PC-3 (cell line): ENCODE measurements around the gene SLC2A9. TPM values are rescaled to one million over a fixed set of nuclear protein-coding genes. Genes with fewer than 3 reads are reported as not detected.

Experiments
- ATAC-seq: fragments of 200-7000 bp; cut with Tn5 transposase; 2 replicates; pipeline ENCODE4 v1.9.1; 2020; ENCODE audit warnings: mild to moderate bottlenecking, moderate library complexity
- BruUV-seq: library from RNA; stranded (reverse); fragments of 400-500 nt; replicated peaks from 2 replicates; lab custom pipeline; 2021; lab: Mats Ljungman, UMichigan
- CTCF ChIA-PET: fragments of 300-600 bp; sonication (Branson Sonifier 250); formaldehyde crosslinking; loops from one replicate; lab custom pipeline; 2022; ENCODE audit warnings: antibody characterized with exemption; lab: Charles Lee
- POLR2A ChIA-PET: fragments of 300-600 bp; sonication (Branson Sonifier 250); formaldehyde crosslinking; loops from one replicate; lab custom pipeline; 2022; ENCODE audit warnings: antibody characterized with exemption; ENCODE audit not compliant: unreplicated experiment; lab: Charles Lee
- DNase-seq: peaks from one replicate; pipeline ENCODE4 v3.0.0-alpha.2; 2015
- H2AFZ ChIP-seq: fragments of 300-600 bp; sonication (generic); 2 replicates; pipeline ENCODE4 v1.6.0; 2016; ENCODE audit warnings: antibody characterized with exemption, low read length
- H3F3A ChIP-seq: fragments of 300-600 bp; sonication (generic); one replicate; pipeline ENCODE4 v1.6.0; 2017; ENCODE audit warnings: antibody characterized with exemption, low read length, control low read depth, mild to moderate bottlenecking; ENCODE audit not compliant: unreplicated experiment
- H3K27ac ChIP-seq: fragments of 300-600 bp; sonication (generic); 2 replicates; pipeline ENCODE4 v1.5.1; 2016; ENCODE audit warnings: mild to moderate bottlenecking, low read length
- H3K27me3 ChIP-seq: fragments of 300-600 bp; sonication (generic); 2 replicates; pipeline ENCODE4 v1.6.1; 2016; ENCODE audit warnings: low read length, mixed read lengths
- H3K36me3 ChIP-seq: fragments of 300-600 bp; sonication (generic); 2 replicates; pipeline ENCODE4 v1.6.1; 2016; ENCODE audit warnings: low read depth, mixed run types, low read length, mixed read lengths
- H3K4me1 ChIP-seq: fragments of 300-600 bp; sonication (generic); 2 replicates; pipeline ENCODE4 v1.5.1; 2016; ENCODE audit warnings: low read length; ENCODE audit not compliant: insufficient read depth
- H3K4me2 ChIP-seq: fragments of 300-600 bp; sonication (generic); 2 replicates; pipeline ENCODE4 v1.6.0; 2016; ENCODE audit warnings: low read length
- H3K4me3 ChIP-seq: fragments of 300-600 bp; sonication (generic); 2 replicates; pipeline ENCODE4 v1.5.1; 2016; ENCODE audit warnings: mild to moderate bottlenecking, low read length, mixed read lengths
- H3K79me2 ChIP-seq: fragments of 300-600 bp; sonication (generic); 2 replicates; pipeline ENCODE4 v1.6.1; 2017; ENCODE audit warnings: low read length, mixed read lengths
- H3K9ac ChIP-seq: fragments of 300-600 bp; sonication (generic); 2 replicates; pipeline ENCODE4 v1.6.0; 2016; ENCODE audit warnings: mild to moderate bottlenecking, low read length
- H3K9me2 ChIP-seq: fragments of 300-600 bp; sonication (generic); replicated peaks from 2 replicates; pipeline ENCODE4 v1.6.1; 2016; ENCODE audit warnings: mixed run types, low read length, mixed read lengths
- H3K9me3 ChIP-seq: fragments of 300-600 bp; sonication (generic); 2 replicates; pipeline ENCODE4 v1.6.1; 2016; ENCODE audit warnings: low read length, mixed read lengths
- H4K20me1 ChIP-seq: fragments of 300-600 bp; sonication (generic); 2 replicates; pipeline ENCODE4 v1.6.1; 2016; ENCODE audit warnings: low read length, mixed read lengths
- EZH2 ChIP-seq: fragments of 300-600 bp; sonication (generic); IDR thresholded peaks from one replicate; pipeline ENCODE4 v1.6.1; 2017; ENCODE audit warnings: antibody characterized with exemption, mild to moderate bottlenecking, low read length; ENCODE audit not compliant: unreplicated experiment
- EZH2phosphoT487 ChIP-seq: fragments of 300-600 bp; sonication (generic); IDR thresholded peaks from 2 replicates; pipeline ENCODE4 v1.6.1; 2018; ENCODE audit warnings: mild to moderate bottlenecking, antibody characterized with exemption, low read length, borderline replicate concordance
- intact Hi-C: fragments of 100-400 bp; cut with micrococcal nuclease; formaldehyde crosslinking; loops from 2 replicates; pipeline ENCODE4 v1.9.0; 2023
- total RNA-seq: library from RNA; depleted of rRNA; stranded (reverse); fragments of >200 nt; gene quantifications from 2 replicates; pipeline ENCODE4 v1.2.3, GENCODE V29; 2014
- TF ChIP-seq, protein P1 (sequence below): fragments of 300-600 bp; sonication (generic); conservative IDR thresholded peaks from 2 replicates; pipeline ENCODE4 v1.5.1; 2017; ENCODE audit warnings: antibody characterized with exemption, low read depth, mild to moderate bottlenecking, low read length

The SLC2A9 gene
- total RNA-seq, 1 experiment from 2014 or later, result 0.11 TPM

DNA sequence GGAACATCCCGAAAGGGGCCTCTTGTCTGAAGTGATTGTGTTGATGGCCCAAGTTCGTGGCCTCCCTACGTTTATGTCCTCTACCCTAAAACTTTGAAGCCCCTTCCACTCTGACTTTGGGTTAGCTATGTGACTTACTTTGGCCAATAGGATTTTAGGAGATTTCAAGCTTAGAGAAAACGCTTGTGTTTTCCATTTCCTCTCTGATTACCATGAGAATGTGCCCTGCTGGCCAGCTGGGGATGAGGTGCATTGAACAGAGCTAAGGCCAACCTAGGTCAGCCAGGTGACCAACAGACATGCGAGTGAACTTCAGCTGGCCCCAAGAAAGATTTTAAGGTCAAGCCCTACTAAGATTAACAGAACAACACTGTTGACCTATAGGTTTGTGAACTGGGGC lies 82.4 kb downstream of the SLC2A9 start:
- H3K9me2 ChIP-seq, result no peaks in the 10 kb centered on the region
- no peak for ATAC-seq
- TF ChIP-seq EZH2 (no peak), EZH2phosphoT487 (no peak)
- TF ChIP-seq, protein P1, sequence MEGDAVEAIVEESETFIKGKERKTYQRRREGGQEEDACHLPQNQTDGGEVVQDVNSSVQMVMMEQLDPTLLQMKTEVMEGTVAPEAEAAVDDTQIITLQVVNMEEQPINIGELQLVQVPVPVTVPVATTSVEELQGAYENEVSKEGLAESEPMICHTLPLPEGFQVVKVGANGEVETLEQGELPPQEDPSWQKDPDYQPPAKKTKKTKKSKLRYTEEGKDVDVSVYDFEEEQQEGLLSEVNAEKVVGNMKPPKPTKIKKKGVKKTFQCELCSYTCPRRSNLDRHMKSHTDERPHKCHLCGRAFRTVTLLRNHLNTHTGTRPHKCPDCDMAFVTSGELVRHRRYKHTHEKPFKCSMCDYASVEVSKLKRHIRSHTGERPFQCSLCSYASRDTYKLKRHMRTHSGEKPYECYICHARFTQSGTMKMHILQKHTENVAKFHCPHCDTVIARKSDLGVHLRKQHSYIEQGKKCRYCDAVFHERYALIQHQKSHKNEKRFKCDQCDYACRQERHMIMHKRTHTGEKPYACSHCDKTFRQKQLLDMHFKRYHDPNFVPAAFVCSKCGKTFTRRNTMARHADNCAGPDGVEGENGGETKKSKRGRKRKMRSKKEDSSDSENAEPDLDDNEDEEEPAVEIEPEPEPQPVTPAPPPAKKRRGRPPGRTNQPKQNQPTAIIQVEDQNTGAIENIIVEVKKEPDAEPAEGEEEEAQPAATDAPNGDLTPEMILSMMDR, result no peak
- no peak overlapping the region for H3K9ac ChIP-seq
- H2AFZ ChIP-seq, result no peak overlapping the region
- ChIA-PET CTCF (no interaction called here), POLR2A (no interaction called here)
- intact Hi-C loops, result no loop called here
- H3K4me3 ChIP-seq, result no peak overlapping the region
- H3K27ac ChIP-seq, result no peak overlapping the region
- DNase-seq, result no peak
- no peaks in the 10 kb centered on the region for H3K4me1 ChIP-seq
- H3K79me2 ChIP-seq, result no peaks in the 10 kb centered on the region
- no peaks in the 10 kb centered on the region for H3K36me3 ChIP-seq
- H3K4me2 ChIP-seq, result no peak overlapping the region
- H3K9me3 ChIP-seq, result no peaks in the 10 kb centered on the region
- H3F3A ChIP-seq, result no peaks in the 10 kb centered on the region
- no peaks in the 10 kb centered on the region for H4K20me1 ChIP-seq
- H3K27me3 ChIP-seq, result no peaks in the 10 kb centered on the region
- BruUV-seq, result no TSS peak

DNA sequence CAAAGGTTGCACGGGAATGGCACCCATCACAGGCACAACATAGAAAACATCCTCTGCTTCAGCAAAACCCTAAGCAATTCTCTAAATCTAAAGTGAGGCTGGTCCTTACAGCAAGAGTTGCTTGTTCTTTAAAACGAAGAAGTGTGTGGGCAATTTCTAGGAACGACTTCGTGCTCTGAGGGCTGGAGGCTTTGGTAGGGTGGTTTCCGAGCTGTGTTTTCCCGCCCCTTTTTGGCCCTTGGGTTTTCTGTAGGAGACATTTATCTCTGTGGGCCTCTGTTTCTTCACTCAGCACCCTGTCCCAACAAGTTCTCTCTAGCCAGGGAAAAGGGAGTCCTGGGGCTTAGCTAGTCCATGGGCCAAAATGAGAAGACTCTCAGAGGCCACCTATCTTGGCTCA lies 84.2 kb downstream of the SLC2A9 start:
- ChIA-PET POLR2A (no interaction called here), CTCF (no interaction called here)
- Histone ChIP-seq H4K20me1 (no peaks in the 10 kb centered on the region), H3K9me3 (no peaks in the 10 kb centered on the region), H3K36me3 (no peaks in the 10 kb centered on the region), H3K4me3 (no peak overlapping the region), H3K4me1 (no peaks in the 10 kb centered on the region), H3K9me2 (no peaks in the 10 kb centered on the region), H3K79me2 (no peaks in the 10 kb centered on the region), H3K4me2 (no peak overlapping the region), H3K9ac (no peak overlapping the region), H2AFZ (no peak overlapping the region), H3K27me3 (no peaks in the 10 kb centered on the region), H3F3A (no peaks in the 10 kb centered on the region), H3K27ac (no peak overlapping the region)
- DNase-seq (no peak), ATAC-seq (no peak)
- intact Hi-C loops, result no loop called here
- no TSS peak for BruUV-seq
- TF ChIP-seq EZH2phosphoT487, result no peak
- TF ChIP-seq EZH2, result no peak
- TF ChIP-seq, protein P1, result no peak

DNA sequence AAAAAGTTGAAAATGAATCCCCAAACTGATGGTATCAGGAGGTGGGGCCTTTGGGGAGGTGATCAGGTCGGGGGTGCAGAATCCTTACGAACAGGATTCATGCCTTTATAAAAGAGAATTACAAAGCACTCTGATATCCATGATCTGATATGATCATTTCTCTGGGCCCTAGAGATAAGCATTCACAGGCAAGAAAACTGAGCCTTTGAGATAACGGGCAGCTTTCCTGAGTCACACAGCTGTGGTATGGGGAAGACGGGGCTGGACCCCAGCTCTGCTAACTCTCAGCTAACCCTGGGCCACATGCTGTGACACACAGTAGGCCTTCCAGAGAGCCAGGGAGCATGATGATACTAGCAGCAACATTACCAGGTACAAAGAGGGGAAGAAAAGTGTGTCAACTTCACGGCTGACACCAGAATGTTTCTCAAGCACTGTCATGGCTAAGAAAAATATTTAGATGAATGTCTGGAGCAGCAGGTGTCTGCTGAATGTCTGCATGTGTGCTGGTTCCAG lies 85.1 kb downstream of the SLC2A9 start:
- no peak overlapping the region for H2AFZ ChIP-seq
- no peaks in the 10 kb centered on the region for H3K79me2 ChIP-seq
- BruUV-seq, result no TSS peak
- DNase-seq (no peak), ATAC-seq (no peak)
- no peak overlapping the region for H3K4me3 ChIP-seq
- POLR2A ChIA-PET, result no interaction called here
- H3K9me3 ChIP-seq, result no peaks in the 10 kb centered on the region
- H4K20me1 ChIP-seq, result no peaks in the 10 kb centered on the region
- no peaks in the 10 kb centered on the region for H3K36me3 ChIP-seq
- H3K9ac ChIP-seq, result no peak overlapping the region
- CTCF ChIA-PET, result no interaction called here
- H3K27ac ChIP-seq, result no peak overlapping the region
- no peaks in the 10 kb centered on the region for H3K9me2 ChIP-seq
- no peaks in the 10 kb centered on the region for H3F3A ChIP-seq
- TF ChIP-seq, protein P1, result no peak
- TF ChIP-seq EZH2phosphoT487 (no peak), EZH2 (no peak)
- H3K4me1 ChIP-seq, result no peaks in the 10 kb centered on the region
- no peaks in the 10 kb centered on the region for H3K27me3 ChIP-seq
- no peak overlapping the region for H3K4me2 ChIP-seq
- intact Hi-C loops, result no loop called here
